Renal cortex interstitium (tissue), 11 donors: ENCODE data around the gene WDR26. TPM values are rescaled to one million over a fixed set of nuclear protein-coding genes. Genes with fewer than 3 reads are reported as not detected.
A peak's percentile ranks its signal among the peaks of the same experiment; 100 is the strongest.
"Not testable (repeated sequence)": the region's sequence is repeated elsewhere in the genome, so short reads cannot be mapped to it uniquely, and the experiment has no call there.

ENCODE experiments used
- DNase-seq, 11 donors: peaks; one replicate each; pipeline ENCODE4 v3.0.0-alpha.2; 2013; ENCODE audit warnings: low read depth in 9 of 11, low spot score in 4 of 11; ENCODE audit errors: extremely low read depth in 1 of 11
- polyA plus RNA-seq, 3 donors: library from polyadenylated mRNA; unstranded; fragments of 120-200 nt; gene quantifications; one replicate each; pipeline ENCODE4 v1.2.1, GENCODE V29; 2013; ENCODE audit not compliant: insufficient read length in 3 of 3

The WDR26 gene
- polyA plus RNA-seq, 3 donors, result 92.3 to 109 (median 99.6) TPM

DNA sequence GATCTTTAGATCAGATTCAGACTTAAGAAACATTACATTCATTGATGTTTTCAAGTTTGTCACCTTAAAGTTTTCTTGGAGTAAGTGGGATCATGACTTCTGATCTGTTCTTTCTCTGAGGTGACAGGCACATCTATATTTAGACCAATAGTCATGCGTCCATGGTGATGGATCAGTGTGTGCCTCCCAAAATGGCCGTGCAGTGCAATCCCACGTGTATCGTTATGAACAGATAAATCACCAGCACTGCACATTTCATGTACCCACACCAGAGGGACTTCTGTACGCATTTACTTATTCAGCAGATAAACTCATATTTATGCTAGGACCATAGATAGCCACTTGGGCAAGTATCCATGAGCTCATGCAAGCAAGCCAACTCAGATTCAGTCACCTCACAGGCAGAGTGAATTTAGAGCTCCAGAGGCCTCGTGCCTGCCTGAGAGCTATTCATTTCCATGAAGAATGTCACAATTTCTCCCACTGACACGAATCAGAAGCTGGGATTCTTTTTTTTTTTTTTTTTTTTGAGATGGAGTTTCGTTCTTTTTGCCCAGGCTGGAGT, 13.9 kb upstream of the WDR26 start:
- no peak for DNase-seq

DNA sequence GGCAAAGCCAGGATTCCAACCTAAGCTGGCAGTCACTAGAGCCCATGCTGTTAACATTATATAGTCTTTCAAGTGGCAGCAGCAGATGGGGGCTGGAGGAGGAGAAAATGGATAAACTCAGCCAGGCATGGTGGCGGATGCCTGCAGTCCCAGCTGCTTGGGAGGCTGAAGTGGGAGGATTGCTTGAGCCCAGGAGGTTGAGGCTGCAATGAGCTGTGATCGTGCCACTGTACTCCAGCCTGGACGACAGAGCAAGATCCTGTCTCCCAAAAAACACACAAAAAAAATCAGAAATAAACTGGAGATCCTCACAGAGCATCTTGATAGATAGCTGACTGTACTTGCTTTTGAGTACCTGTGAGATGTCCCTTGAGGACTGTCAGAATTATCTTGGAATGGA, 13.4 kb upstream of the WDR26 start:
- DNase-seq, result no peak

DNA sequence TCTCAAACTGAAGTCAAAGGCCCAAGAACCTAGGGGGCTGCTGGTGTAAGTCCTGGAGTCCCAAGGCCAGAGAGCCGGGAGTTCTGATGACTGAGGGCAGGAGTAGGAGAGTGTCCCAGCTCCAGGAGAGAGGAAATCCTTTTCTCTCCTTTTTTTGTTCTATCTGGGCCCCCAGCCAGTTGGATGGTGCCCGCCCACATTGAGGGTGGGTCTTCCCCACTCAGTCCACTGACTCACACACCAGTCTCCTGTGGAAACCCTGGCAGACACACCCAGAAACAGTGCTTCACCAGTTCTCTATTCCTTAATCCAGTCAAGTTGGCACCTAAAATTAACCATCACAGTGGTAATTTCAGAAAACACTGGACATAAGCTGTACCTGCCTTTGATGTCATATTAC, 12.7 kb upstream of the WDR26 start:
- no peak for DNase-seq

DNA sequence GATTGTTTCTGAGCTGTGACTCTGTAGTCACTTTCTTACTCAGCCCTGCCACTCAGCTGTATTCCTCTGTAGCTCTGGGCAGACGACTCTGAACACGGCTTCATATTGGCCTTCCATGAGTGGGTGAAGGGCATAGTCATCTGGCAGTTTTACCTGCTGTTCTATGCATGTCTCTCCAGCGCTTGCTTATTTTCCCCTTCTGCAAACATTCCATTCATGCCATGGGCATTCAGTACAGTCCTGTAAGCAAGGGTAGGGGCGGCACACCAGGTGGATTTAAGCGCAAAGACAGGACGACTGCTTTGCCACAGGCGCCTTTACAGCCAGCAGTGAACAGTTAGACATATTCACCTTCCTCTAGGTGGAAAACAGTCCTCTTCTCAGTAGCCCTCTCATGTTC, 4.4 kb upstream of the WDR26 start:
- no peak for DNase-seq

DNA sequence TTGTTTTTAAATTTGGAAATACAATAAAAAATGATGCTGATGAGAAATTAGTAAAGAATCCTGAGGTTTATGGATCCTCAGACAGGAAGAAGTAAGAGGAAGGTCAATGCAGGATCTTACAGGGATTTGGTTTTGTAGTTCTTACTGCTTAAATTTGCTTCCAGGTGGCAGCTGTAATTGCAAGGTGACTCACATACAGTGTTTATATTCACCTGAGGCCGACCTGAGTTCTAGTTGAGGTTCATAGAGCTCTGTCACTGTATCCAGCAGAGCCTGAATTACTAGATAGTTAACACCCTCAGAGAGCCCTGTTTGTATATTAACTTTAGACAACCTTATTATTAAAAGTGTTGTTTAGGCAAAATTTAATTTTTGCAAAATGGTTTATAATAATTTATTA, 1.4 kb upstream of the WDR26 start:
- no peak for DNase-seq

DNA sequence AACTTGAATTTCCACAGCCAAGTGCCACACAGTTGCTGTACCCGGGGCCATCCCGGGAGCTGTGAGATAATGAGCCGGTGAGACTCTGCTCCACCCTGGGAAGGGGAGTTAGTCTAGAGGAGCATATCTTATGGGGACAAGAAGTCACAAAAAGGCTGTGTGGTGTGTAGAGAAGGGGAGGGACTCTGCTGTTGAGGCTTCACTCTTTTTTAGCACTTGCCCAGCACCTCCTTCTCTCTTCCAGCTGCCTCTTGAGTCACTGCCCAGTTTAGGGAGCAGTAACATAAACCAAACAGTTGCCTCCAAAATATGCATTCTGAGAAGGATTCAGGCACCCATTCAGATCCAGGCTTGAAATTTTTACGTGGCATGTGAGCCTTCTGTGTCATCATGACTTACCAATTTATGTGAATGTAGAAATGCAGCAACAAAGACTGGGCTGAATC, 744 bp upstream of the WDR26 start:
- no peak for DNase-seq

DNA sequence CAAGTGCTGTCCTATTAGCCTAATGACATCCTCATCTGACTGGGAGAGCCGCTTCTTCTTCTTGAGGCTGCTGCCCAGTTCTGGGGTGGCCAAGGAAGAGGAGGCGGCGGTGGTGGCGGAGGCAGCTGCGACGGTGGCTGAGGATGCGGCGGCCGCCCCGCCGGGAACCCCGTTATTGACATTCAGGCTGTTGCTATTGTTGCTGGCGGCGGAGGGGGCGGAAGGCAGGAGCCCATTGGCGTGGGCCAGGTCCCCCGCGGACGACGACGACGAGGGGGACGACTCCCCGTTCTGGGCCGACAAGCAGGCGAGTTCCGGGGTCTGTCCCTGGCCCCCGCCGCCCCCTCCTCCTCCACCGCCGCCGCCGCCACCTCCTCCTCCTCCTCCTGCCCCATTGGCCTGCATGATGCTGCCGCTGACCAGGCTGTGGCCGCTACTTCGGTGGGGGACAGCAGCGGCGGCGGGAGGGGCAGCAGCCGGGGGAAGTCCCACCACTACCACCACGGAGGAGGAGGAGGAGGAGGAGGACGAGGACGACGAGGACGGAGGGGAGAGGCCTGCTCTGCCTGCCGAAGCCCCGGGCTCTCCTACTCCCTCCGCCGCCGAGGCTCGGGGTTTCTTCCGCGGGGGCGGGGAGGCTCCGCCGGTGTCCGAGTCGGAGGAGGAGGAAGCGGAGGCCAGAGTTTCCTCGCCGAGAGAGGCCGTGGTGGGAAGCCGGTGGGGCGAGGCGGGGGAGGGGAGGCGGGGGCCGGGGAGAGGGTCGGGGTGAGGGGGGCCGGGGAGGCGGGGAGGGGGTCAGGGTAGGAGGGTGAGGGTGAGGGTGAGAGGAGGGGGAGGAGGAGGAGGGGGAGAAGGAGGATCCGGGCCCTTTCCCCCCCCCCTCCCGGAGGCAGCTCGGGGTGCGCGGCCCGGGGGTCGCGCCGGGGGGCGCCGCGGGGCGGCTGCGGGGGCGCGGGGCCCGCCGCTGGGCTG, 610 bp downstream of the WDR26 start:
- DNase-seq, result peak in 1 of 11 donors; percentile 29

DNA sequence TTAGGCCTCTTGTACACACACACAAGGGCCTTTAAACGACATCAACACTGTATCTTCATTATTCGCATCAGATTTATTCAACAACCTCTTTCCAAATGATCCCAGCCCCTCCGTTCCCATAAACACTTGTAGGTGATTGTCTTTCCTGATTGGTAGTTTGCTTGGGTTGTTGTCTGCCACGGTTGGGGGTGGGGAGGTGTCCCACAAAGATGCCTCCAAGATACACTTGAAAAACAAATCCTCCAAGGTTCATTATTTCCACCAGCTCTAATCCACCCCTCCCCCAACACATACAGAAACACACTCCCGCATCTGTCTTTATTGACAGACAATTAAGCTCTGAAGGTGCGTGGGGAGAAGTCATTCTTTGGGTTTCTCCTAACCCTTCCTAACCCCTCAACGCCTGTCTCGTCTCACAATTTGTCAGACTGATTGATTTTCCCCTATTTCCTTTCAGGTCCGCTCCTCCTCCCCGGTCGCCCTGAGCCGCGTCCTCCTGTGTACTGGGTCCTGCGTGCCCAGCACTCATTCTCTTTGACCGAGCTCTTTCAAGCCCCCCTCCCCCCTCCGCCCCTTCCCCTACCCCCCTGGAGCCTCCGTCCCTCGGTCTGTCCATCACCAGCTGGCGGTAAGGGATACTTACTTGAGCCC, 1.4 kb downstream of the WDR26 start:
- DNase-seq, result no peak

DNA sequence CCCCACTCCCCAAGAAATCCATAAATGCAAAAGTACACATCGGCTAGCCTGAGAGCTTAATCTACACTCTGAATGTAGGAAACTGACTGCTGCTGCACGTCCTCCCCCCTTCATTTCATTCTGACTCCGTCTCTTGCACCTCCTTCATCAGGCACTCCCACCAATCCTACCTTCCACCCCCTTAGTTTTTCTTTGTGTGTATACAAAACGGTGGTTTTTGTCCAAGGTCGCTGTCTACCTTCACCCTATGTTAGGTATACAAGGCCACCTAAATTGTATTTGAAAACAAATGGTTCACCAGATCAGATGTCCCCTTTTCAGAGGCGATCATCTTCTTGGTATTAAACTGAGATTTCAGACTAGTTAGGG, 1.9 kb downstream of the WDR26 start:
- no peak for DNase-seq

DNA sequence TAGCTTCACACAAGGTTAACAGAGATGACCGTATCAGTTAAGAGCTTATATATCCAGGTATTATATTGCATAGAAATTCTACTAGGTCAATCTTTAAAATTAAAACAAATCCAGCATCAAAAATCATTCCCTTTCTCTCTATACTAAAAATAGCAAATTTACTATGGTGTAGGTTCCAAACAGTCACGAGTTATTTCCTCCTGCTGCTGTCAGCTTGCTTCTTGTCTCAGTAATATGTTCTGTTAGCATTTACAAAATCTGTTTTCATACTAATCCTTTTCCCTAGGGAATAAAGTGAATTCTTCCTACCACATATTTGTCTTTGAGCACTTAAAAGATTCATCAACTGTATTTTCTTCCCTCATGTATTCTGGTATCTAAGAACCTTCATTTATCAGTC, 2.5 kb downstream of the WDR26 start:
- no peak for DNase-seq

DNA sequence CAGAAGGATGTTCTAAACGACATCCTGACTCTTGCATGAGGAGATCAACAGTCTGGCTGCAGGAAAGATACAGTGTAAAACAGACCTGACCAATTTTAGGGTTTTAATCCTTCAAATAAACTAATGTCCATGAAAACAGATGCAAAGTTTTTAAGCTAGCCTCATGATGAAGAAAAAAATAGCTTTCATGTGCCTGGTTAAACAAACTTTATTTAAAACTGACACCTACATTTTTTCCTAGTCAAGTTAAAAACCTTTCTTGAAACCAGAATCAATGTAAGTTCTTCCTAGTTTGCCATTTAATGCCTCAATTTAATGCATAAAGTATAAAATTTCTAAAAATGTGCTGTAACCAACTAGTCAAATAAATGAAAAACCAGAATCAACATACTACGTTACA, 2.9 kb downstream of the WDR26 start:
- no peak for DNase-seq

DNA sequence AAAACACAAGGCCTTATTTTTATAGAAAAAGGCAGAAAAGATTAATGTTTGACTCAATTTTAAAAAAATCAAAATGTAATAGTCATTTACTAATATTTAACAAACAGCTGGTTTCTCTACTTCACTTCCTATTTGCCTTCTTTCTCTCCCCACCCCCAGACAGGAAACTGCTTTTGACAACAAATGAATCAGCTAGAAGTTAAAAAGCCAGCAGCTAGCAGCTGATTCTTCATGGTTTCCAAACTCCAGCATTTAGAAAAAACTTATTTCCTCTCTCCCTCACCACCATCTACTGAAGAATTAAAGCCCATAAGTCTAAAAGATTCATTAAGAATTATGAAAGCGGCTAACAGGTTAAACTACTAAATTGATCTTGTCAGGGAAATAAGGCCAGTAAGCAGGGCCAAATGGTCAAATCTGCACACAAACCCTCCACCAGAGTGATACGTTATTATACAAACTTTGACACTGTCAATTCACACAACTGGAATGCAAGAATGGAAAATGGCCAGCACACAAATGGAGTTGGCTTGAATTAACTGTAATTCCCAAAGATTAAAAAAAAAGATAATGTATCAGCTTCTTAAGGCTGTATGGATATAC, 4.0 kb downstream of the WDR26 start:
- peak in 1 of 11 donors; percentile 30 for DNase-seq

DNA sequence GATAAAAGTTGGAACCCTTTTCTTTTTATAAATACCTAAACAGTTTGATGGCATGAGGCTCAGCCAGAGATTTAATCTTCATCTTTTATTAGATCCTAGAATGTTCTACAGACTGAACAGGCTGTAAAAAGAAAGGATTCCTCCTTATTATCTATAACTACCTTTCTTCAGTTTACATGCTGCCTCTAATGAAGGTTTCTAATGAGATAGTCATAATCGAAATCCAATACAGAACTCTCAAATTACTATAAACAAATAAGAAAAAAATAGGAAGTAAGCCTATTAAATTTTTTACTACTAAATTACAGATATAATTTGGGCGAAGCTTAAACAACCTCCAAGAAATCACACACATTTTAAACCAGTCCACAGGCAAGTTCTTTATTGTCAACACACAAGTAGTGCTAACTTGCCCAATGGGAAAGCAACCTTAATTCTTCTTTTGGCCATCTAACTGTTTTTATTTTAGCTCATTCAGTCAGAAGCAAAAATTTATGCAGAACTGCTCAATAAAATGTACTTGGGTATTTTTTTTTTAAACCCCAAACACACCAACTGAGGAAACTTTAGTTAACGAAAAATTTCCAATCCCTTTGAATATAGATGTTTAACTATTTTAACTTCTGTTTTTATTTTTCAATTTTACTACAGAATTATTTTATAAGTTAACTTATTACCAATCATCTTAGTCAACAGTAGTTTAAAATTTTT, 4.8 kb downstream of the WDR26 start:
- DNase-seq, result no peak

DNA sequence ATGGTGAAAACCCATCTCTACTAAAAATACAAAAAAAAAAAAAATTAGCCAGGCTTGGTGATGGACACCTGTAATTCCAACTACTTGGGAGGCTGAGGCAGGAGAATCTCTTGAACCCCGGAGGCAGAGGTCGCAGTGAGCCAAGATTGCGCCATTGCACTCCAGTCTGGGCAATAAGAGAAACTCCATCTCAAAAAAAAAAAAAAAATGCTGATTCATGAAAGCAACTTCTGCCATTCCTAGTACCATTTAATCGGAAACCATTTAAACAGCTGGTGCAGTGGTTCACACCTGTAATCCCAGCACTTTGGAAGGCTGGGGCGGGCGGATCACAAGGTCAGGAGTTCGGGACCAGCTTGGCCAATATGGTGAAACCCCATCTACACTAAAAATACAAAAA, 5.9 kb downstream of the WDR26 start:
- DNase-seq, result not testable (repeated sequence)

DNA sequence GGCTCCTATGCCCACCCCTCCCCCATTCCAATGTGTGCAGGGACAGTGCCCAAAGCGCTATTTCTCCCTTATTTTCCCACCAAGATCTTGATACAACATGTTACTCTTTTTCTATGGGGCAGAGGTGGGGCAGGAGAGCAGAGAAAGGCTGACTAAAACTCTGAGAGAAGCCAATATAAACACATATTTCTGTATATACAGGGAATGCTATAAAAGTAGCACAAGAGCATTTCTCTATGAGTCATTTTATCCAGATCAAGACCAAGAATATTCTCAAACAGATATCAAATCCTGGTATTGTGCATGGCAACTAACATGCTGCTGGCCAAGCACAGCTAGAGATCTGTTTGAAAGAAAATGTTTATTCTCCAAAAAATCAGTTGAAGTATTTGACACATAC, 7.3 kb downstream of the WDR26 start:
- no peak for DNase-seq

DNA sequence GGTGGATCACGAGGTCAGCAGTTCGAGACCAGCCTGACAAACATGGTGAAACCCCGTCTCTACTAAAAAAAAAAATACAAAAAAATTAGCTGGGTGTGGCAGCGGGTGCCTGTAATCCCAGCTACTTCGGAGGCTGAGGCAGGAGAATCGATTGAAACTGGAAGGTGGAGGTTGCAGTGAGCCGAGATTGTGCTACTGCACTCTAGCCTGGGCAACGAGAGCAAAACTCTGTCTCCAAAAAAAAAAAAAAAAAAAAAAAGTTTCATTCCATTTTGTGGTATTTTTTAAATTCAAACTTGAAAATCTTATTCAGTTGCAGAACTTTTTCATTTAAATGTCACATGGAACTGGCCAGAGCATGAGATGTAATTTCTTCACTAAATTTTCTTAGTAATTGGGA, 7.7 kb downstream of the WDR26 start:
- DNase-seq, result not testable (repeated sequence)

DNA sequence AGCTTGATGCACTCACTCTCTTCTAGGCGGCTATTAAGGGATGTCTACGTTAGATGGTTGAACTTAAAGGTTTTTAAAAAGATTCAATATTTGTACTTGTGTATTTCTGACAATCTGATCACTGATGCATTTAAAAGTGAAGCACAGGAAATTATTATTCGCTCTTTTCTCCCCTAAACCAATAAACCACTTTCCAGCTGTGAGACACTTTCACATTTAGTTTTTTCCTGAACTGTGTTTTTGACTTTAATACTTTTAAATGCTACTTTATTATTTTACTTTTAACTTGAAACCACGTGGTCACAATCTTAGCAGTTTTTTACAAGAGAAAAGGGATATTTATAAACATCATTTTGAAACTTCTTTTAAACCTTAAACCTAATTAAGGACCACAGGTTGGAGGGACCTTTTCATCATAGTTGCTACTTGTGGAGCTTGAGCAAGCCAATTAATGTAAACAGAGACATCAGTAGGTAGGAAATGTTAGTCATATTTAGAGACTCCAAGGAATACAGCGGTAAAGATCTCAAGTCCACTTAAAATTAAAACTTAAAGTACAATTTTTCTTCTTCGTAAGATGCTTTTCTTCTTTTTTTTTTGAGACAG, 9.2 kb downstream of the WDR26 start:
- no peak for DNase-seq

DNA sequence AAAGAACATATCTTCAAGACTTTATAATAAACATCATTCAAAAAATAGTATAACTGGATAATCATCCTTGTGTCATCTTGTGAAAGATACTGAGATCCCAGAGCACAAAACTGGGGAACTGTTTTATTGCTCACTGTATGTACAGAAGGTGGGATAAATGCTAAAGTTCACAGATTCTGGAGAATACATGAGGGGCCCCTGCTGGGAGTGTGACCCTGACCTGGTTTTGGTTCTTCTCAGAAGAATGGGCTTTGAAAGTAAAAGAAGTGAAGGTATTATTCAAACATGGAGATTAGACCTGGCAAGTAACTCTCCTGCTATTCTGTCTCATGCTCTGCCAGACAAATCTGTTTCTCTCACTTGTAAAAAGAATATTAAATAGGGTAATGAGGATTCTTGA, 14.5 kb downstream of the WDR26 start:
- DNase-seq, result no peak

DNA sequence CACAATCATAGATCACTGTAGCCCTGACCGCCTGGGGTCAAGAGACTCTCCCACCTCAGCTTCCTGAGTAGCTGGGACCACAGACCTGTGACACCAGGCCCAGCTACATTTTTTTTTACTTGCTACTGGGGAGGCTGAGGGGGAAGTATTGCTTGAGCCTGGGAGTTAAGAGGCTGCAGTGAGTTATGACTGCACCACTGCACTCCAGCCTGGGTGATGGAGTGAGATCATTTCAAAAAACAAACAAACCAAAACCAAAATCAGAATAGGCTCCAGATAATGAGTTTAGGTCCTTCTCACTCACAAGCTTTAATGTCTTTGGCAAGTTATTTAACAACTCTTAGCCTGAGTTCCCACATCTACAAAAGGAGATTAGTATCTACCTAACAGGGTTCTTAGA, 22.8 kb downstream of the WDR26 start:
- DNase-seq, result no peak
